ENCODE measurements around the gene MAMDC4. TPM values are rescaled to one million over a fixed set of nuclear protein-coding genes. Genes with fewer than 3 reads are reported as not detected.

MAMDC4 gene
- total and polyA plus RNA-seq, 2 experiments from 2014 or later: 1.7 to 6.8 TPM

DNA sequence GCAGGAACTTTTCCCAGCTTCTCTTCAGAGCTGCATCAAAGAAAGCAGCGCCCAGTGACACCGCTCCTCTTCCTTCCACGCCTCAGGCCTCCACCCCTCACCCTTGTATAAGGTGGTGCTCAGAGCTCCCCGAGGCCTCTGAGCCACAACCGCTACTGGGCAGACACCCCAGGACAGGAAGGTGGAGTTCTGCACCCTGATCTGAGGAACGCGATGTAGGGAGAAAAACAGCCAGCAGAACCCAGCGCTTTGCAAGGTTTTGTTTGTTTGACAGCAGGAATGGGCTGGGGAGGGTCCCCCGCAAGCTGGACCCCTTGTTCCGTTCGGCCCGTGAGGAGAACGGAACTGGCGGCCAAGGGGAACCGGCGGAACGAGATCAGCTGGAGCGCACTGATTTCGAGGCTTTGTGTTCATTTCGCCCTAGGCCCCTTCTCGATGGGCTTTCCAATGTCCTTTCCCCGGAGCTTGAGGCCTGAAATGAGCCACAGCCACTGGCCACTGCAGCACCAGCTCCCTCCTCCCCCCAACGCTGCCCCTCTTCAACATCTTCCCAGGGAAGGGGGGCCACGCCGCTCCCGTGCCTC is 9.8 kb downstream of the MAMDC4 start:
- DNase-seq (ENCODE audit: low spot score) (no peak), ATAC-seq (no peak)
- Histone ChIP-seq H3K9me2 (ENCODE audit: insufficient read depth) (peaks cover under 1% of the 10 kb centered on the region; the same call in 1 of the 2 replicates), H3K4me2 (no peak overlapping the region), H3K4me3 (no peak overlapping the region), H3K27me3 (ENCODE audit: insufficient read depth) (no peaks in the 10 kb centered on the region), H2AFZ (no peak overlapping the region), H4K20me1 (replicated peaks; ENCODE audit: insufficient read depth) (peaks cover 20% of the 10 kb centered on the region), H3F3A (replicated peaks; ENCODE audit: low read depth) (0 out of 2 replicates have a peak, but pooled peaks cover 2% of the 10 kb centered on the region), H3K27ac (ENCODE audit: low read depth) (no peak overlapping the region), H3K79me2 (replicated peaks; ENCODE audit: insufficient read depth) (peaks cover 21% of the 10 kb centered on the region), H3K36me3 (ENCODE audit: insufficient read depth) (peaks cover 13% of the 10 kb centered on the region), H3K4me1 (ENCODE audit: insufficient read depth) (peaks cover 3% of the 10 kb centered on the region; the same call in 1 of the 2 replicates)
- Mint-ChIP-seq H3K27ac (no peak overlapping the region), H3K27me3 (ENCODE audit: insufficient read depth, low read depth, poor library complexity) (peaks cover 5% of the 10 kb centered on the region), H3K9me3 (peaks cover 2% of the 10 kb centered on the region; the same call in 2 of the 3 replicates), H3K4me3 (no peak overlapping the region), H3K4me1 (peaks cover 5% of the 10 kb centered on the region), H3K36me3 (ENCODE audit: low read depth) (peaks cover 42% of the 10 kb centered on the region)
- TF ChIP-seq, protein P1, sequence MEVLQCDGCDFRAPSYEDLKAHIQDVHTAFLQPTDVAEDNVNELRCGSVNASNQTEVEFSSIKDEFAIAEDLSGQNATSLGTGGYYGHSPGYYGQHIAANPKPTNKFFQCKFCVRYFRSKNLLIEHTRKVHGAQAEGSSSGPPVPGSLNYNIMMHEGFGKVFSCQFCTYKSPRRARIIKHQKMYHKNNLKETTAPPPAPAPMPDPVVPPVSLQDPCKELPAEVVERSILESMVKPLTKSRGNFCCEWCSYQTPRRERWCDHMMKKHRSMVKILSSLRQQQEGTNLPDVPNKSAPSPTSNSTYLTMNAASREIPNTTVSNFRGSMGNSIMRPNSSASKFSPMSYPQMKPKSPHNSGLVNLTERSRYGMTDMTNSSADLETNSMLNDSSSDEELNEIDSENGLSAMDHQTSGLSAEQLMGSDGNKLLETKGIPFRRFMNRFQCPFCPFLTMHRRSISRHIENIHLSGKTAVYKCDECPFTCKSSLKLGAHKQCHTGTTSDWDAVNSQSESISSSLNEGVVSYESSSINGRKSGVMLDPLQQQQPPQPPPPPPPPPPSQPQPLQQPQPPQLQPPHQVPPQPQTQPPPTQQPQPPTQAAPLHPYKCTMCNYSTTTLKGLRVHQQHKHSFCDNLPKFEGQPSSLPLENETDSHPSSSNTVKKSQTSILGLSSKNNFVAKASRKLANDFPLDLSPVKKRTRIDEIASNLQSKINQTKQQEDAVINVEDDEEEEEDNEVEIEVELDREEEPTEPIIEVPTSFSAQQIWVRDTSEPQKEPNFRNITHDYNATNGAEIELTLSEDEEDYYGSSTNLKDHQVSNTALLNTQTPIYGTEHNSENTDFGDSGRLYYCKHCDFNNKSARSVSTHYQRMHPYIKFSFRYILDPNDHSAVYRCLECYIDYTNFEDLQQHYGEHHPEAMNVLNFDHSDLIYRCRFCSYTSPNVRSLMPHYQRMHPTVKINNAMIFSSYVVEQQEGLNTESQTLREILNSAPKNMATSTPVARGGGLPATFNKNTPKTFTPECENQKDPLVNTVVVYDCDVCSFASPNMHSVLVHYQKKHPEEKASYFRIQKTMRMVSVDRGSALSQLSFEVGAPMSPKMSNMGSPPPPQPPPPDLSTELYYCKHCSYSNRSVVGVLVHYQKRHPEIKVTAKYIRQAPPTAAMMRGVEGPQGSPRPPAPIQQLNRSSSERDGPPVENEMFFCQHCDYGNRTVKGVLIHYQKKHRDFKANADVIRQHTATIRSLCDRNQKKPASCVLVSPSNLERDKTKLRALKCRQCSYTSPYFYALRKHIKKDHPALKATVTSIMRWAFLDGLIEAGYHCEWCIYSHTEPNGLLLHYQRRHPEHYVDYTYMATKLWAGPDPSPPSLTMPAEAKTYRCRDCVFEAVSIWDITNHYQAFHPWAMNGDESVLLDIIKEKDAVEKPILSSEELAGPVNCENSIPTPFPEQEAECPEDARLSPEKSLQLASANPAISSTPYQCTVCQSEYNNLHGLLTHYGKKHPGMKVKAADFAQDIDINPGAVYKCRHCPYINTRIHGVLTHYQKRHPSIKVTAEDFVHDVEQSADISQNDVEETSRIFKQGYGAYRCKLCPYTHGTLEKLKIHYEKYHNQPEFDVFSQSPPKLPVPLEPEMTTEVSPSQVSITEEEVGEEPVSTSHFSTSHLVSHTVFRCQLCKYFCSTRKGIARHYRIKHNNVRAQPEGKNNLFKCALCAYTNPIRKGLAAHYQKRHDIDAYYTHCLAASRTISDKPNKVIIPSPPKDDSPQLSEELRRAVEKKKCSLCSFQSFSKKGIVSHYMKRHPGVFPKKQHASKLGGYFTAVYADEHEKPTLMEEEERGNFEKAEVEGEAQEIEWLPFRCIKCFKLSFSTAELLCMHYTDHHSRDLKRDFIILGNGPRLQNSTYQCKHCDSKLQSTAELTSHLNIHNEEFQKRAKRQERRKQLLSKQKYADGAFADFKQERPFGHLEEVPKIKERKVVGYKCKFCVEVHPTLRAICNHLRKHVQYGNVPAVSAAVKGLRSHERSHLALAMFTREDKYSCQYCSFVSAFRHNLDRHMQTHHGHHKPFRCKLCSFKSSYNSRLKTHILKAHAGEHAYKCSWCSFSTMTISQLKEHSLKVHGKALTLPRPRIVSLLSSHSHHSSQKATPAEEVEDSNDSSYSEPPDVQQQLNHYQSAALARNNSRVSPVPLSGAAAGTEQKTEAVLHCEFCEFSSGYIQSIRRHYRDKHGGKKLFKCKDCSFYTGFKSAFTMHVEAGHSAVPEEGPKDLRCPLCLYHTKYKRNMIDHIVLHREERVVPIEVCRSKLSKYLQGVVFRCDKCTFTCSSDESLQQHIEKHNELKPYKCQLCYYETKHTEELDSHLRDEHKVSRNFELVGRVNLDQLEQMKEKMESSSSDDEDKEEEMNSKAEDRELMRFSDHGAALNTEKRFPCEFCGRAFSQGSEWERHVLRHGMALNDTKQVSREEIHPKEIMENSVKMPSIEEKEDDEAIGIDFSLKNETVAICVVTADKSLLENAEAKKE (CRISPR knock-in tag; IDR thresholded peaks at IDR 0.05): no peak
- TF ChIP-seq, protein P2, sequence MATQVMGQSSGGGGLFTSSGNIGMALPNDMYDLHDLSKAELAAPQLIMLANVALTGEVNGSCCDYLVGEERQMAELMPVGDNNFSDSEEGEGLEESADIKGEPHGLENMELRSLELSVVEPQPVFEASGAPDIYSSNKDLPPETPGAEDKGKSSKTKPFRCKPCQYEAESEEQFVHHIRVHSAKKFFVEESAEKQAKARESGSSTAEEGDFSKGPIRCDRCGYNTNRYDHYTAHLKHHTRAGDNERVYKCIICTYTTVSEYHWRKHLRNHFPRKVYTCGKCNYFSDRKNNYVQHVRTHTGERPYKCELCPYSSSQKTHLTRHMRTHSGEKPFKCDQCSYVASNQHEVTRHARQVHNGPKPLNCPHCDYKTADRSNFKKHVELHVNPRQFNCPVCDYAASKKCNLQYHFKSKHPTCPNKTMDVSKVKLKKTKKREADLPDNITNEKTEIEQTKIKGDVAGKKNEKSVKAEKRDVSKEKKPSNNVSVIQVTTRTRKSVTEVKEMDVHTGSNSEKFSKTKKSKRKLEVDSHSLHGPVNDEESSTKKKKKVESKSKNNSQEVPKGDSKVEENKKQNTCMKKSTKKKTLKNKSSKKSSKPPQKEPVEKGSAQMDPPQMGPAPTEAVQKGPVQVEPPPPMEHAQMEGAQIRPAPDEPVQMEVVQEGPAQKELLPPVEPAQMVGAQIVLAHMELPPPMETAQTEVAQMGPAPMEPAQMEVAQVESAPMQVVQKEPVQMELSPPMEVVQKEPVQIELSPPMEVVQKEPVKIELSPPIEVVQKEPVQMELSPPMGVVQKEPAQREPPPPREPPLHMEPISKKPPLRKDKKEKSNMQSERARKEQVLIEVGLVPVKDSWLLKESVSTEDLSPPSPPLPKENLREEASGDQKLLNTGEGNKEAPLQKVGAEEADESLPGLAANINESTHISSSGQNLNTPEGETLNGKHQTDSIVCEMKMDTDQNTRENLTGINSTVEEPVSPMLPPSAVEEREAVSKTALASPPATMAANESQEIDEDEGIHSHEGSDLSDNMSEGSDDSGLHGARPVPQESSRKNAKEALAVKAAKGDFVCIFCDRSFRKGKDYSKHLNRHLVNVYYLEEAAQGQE (IDR thresholded peaks at IDR 0.05; ENCODE audit: unreplicated experiment): no peak
- TF ChIP-seq, protein P3, sequence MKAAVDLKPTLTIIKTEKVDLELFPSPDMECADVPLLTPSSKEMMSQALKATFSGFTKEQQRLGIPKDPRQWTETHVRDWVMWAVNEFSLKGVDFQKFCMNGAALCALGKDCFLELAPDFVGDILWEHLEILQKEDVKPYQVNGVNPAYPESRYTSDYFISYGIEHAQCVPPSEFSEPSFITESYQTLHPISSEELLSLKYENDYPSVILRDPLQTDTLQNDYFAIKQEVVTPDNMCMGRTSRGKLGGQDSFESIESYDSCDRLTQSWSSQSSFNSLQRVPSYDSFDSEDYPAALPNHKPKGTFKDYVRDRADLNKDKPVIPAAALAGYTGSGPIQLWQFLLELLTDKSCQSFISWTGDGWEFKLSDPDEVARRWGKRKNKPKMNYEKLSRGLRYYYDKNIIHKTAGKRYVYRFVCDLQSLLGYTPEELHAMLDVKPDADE (IDR thresholded peaks at IDR 0.05): no peak
- no peak for TF ChIP-seq JUNB (IDR thresholded peaks at IDR 0.05; ENCODE audit: unreplicated experiment)
- TF ChIP-seq CREB1 (CRISPR knock-in tag; IDR thresholded peaks at IDR 0.05; ENCODE audit: low read depth): no peak
- TF ChIP-seq STAT1 (IDR thresholded peaks at IDR 0.05; ENCODE audit: unreplicated experiment): no peak
- no peak for TF ChIP-seq ZNF114 (CRISPR knock-in tag; IDR thresholded peaks at IDR 0.05)
- TF ChIP-seq, protein P4, sequence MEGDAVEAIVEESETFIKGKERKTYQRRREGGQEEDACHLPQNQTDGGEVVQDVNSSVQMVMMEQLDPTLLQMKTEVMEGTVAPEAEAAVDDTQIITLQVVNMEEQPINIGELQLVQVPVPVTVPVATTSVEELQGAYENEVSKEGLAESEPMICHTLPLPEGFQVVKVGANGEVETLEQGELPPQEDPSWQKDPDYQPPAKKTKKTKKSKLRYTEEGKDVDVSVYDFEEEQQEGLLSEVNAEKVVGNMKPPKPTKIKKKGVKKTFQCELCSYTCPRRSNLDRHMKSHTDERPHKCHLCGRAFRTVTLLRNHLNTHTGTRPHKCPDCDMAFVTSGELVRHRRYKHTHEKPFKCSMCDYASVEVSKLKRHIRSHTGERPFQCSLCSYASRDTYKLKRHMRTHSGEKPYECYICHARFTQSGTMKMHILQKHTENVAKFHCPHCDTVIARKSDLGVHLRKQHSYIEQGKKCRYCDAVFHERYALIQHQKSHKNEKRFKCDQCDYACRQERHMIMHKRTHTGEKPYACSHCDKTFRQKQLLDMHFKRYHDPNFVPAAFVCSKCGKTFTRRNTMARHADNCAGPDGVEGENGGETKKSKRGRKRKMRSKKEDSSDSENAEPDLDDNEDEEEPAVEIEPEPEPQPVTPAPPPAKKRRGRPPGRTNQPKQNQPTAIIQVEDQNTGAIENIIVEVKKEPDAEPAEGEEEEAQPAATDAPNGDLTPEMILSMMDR (conservative IDR thresholded peaks at IDR 0.05; ENCODE audit: low read depth in 2 of 2): no peak
- TF ChIP-seq ZNF331 (CRISPR knock-in tag; IDR thresholded peaks at IDR 0.05; ENCODE audit: low read depth): no peak
- no peak for TF ChIP-seq EZH2phosphoT487 (IDR thresholded peaks at IDR 0.05; ENCODE audit: unreplicated experiment)
- TF ChIP-seq EZH2 (IDR thresholded peaks at IDR 0.05; ENCODE audit: low read depth, unreplicated experiment): no peak
- no peak for TF ChIP-seq NANOG (IDR thresholded peaks at IDR 0.05; ENCODE audit: borderline replicate concordance)
- no peak for TF ChIP-seq POLR2AphosphoS5 (IDR thresholded peaks at IDR 0.05; ENCODE audit: low read depth)

Data from GM23338 (cell line).